22Rv1 (cell line): ENCODE data around the gene PLTP.

Experiments
- CTCF ChIP-seq: fragments of 450-650 bp; IDR thresholded peaks from 2 replicates; pipeline ENCODE4 v1.5.1; 2017; ENCODE audit warnings: mild to moderate bottlenecking
- ZFX ChIP-seq: fragments of 450-650 bp; IDR thresholded peaks from 2 replicates; pipeline ENCODE4 v1.6.1; 2017; ENCODE audit warnings: antibody characterized with exemption, borderline replicate concordance

- TF ChIP-seq CTCF (no peak), ZFX (no peak)
These were observed 2.6 kb downstream of the PLTP start for GRCh38 chr20:45909336-45909808.
